HG03460 (cell line): ENCODE results near the gene TRPV5.

ENCODE experiments used
- ATAC-seq: cut with Tn5 transposase; IDR thresholded peaks from one replicate; pipeline ENCODE4 v1.9.1; 2021; ENCODE audit not compliant: unreplicated experiment

The TRPV5 gene

GRCh38 chr7:142872106-142872675 is 61.4 kb downstream of the TRPV5 start:
- ATAC-seq = no peak

- no peak for ATAC-seq
Observed at GRCh38 chr7:142871260-142872105, 62.1 kb downstream of the TRPV5 start.

GRCh38 chr7:142870566-142871259 is 62.8 kb downstream of the TRPV5 start:
- ATAC-seq = no peak

GRCh38 chr7:142870147-142870559 is 63.4 kb downstream of the TRPV5 start:
- no peak for ATAC-seq

GRCh38 chr7:142869434-142869833 is 64.1 kb downstream of the TRPV5 start:
- no peak for ATAC-seq

- no peak for ATAC-seq
Observed at GRCh38 chr7:142868986-142869415, 64.5 kb downstream of the TRPV5 start.

- no peak for ATAC-seq
Observed at GRCh38 chr7:142868188-142868985, 65.2 kb downstream of the TRPV5 start.

- ATAC-seq = no peak
Observed at GRCh38 chr7:142867398-142868187, 66.0 kb downstream of the TRPV5 start.

GRCh38 chr7:142867097-142867378 is 66.5 kb downstream of the TRPV5 start:
- ATAC-seq = no peak

- ATAC-seq = no peak
Observed at GRCh38 chr7:142866361-142867096, 67.0 kb downstream of the TRPV5 start.

GRCh38 chr7:142865766-142866165 is 67.8 kb downstream of the TRPV5 start:
- ATAC-seq = no peak

- no peak for ATAC-seq
Observed at GRCh38 chr7:142864980-142865747, 68.4 kb downstream of the TRPV5 start.

- no peak for ATAC-seq
Observed at GRCh38 chr7:142863891-142864685, 69.5 kb downstream of the TRPV5 start.

GRCh38 chr7:142862786-142863400 is 70.7 kb downstream of the TRPV5 start:
- no peak for ATAC-seq

- ATAC-seq = no peak
Observed at GRCh38 chr7:142862351-142862750, 71.2 kb downstream of the TRPV5 start.

GRCh38 chr7:142860968-142861367 is 72.6 kb downstream of the TRPV5 start:
- ATAC-seq = no peak

- ATAC-seq = no peak
Observed at GRCh38 chr7:142859829-142860228, 73.7 kb downstream of the TRPV5 start.

GRCh38 chr7:142859411-142859810 is 74.1 kb downstream of the TRPV5 start:
- no peak for ATAC-seq
